ENCODE measurements around the gene PTPRD.

GRCh38 chr9:8693464-8693863 is 1919.3 kb downstream of the PTPRD start:
- TF ChIP-seq, protein P1, sequence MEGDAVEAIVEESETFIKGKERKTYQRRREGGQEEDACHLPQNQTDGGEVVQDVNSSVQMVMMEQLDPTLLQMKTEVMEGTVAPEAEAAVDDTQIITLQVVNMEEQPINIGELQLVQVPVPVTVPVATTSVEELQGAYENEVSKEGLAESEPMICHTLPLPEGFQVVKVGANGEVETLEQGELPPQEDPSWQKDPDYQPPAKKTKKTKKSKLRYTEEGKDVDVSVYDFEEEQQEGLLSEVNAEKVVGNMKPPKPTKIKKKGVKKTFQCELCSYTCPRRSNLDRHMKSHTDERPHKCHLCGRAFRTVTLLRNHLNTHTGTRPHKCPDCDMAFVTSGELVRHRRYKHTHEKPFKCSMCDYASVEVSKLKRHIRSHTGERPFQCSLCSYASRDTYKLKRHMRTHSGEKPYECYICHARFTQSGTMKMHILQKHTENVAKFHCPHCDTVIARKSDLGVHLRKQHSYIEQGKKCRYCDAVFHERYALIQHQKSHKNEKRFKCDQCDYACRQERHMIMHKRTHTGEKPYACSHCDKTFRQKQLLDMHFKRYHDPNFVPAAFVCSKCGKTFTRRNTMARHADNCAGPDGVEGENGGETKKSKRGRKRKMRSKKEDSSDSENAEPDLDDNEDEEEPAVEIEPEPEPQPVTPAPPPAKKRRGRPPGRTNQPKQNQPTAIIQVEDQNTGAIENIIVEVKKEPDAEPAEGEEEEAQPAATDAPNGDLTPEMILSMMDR (IDR thresholded peaks at IDR 0.05), result no peak
- TF ChIP-seq POLR2A (IDR thresholded peaks at IDR 0.05), result no peak

All from Peyer's patch (tissue), 4 donors.